IPS DF 6.9 (cell line): ENCODE measurements around the gene TMEM237.

Experiments used
- DNase-seq: peaks from one replicate; pipeline ENCODE4 v3.0.0-alpha.2; 2013; ENCODE audit warnings: low read depth, low spot score
- H3K27ac ChIP-seq: one replicate; pipeline ENCODE4 v1.5.1; 2013; ENCODE audit warnings: low read length, control low read depth
- H3K27me3 ChIP-seq: 2 replicates; pipeline ENCODE4 v1.6.1; 2013; ENCODE audit warnings: mild to moderate bottlenecking, low read length; ENCODE audit not compliant: control insufficient read depth, insufficient read depth
- H3K36me3 ChIP-seq: 2 replicates; pipeline ENCODE4 v1.6.1; 2013; ENCODE audit warnings: low read length; ENCODE audit not compliant: control insufficient read depth, insufficient read depth
- H3K4me1 ChIP-seq: 2 replicates; pipeline ENCODE4 v1.6.1; 2013; ENCODE audit warnings: low read length; ENCODE audit not compliant: control insufficient read depth, insufficient read depth
- H3K4me3 ChIP-seq: 2 replicates; pipeline ENCODE4 v1.5.1; 2013; ENCODE audit warnings: mild to moderate bottlenecking, low read length
- H3K9me3 ChIP-seq: 2 replicates; pipeline ENCODE4 v1.6.1; 2013; ENCODE audit warnings: low read length, inconsistent platforms; ENCODE audit not compliant: control insufficient read depth, insufficient read depth
- WGBS: extraction: QIAGEN DNeasy Blood & Tissue Kit; methylation state at CpG from one replicate; pipeline ENCODE4 v1.1.7; 2013; ENCODE audit warnings: mixed read lengths, missing lambda C conversion rate; ENCODE audit not compliant: insufficient read length, insufficient coverage; 5-methylcytosine and 5-hydroxymethylcytosine counted together

The TMEM237 gene

GRCh38 chr2:201664334-201664733 is 21.0 kb upstream of the TMEM237 start:
- Histone ChIP-seq H3K9me3 (no peaks in the 10 kb centered on the region), H3K36me3 (no peaks in the 10 kb centered on the region), H3K4me1 (no peaks in the 10 kb centered on the region), H3K27me3 (no peaks in the 10 kb centered on the region), H3K27ac (no peak overlapping the region), H3K4me3 (no peak overlapping the region)
- no peak for DNase-seq
- no CpG with 5 or more reads among the region's 8 CpGs for WGBS

DNA sequence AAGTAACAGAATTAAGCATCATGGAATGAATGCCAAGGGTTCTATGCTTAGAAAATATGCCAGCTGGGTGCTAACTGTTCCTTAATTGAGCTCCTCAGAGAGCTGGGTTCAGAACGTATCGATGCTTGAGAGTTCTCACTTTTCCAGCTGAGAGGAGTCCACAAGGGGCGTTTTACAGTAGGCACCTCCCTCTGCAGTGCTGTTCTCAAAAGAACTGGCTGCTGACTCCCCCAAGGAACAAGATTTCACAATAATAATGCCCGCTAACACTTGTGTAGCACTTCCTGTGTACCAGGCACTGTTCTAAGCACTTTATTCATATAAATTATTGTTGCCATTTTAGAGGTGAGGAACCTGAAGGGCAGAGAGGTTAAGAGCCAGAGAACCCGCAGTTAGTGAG is 18.1 kb upstream of the TMEM237 start:
- H3K27ac ChIP-seq, result no peak overlapping the region
- no peaks in the 10 kb centered on the region for H3K9me3 ChIP-seq
- no peaks in the 10 kb centered on the region for H3K27me3 ChIP-seq
- H3K4me3 ChIP-seq, result no peak overlapping the region
- no peaks in the 10 kb centered on the region for H3K4me1 ChIP-seq
- no peak for DNase-seq
- WGBS, result no CpG with 5 or more reads among the region's 5 CpGs
- H3K36me3 ChIP-seq, result no peaks in the 10 kb centered on the region

- Histone ChIP-seq H3K27ac (no peak overlapping the region), H3K4me3 (no peak overlapping the region), H3K4me1 (no peaks in the 10 kb centered on the region), H3K27me3 (no peaks in the 10 kb centered on the region), H3K36me3 (no peaks in the 10 kb centered on the region), H3K9me3 (no peaks in the 10 kb centered on the region)
- WGBS, result no CpG with 5 or more reads among the region's 5 CpGs
- no peak for DNase-seq
Measured at GRCh38 chr2:201660293-201660895, 17.1 kb upstream of the TMEM237 start.

DNA sequence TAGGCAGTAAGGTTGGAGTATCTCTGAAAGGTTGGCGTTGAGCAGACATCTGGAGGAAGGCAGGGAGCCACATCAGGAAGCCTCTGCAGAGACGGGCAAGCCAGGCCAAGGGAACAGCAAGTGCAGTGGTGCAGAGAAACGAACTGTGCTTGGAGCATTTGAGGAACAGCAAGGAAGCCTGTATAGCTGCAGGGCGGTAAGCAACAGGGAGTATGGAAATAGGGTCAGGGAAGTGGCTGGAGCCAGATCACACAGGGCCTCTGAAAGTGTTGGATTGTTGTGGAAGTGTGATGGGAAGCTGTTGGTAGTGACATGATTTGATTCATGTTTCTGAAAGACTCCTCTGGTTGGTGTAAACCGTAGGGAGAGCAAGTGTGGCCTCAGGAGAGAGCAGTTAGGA is 13.4 kb upstream of the TMEM237 start:
- Histone ChIP-seq H3K4me3 (no peak overlapping the region), H3K9me3 (no peaks in the 10 kb centered on the region), H3K4me1 (no peaks in the 10 kb centered on the region), H3K27ac (no peak overlapping the region), H3K36me3 (no peaks in the 10 kb centered on the region), H3K27me3 (no peaks in the 10 kb centered on the region)
- no CpG with 5 or more reads among the region's 5 CpGs for WGBS
- DNase-seq, result no peak

GRCh38 chr2:201656102-201656501 is 12.8 kb upstream of the TMEM237 start:
- WGBS, result no CpG with 5 or more reads among the region's 11 CpGs
- H3K9me3 ChIP-seq, result no peaks in the 10 kb centered on the region
- no peaks in the 10 kb centered on the region for H3K36me3 ChIP-seq
- no peak for DNase-seq
- H3K27me3 ChIP-seq, result no peaks in the 10 kb centered on the region
- no peak overlapping the region for H3K27ac ChIP-seq
- H3K4me1 ChIP-seq, result no peaks in the 10 kb centered on the region
- no peak overlapping the region for H3K4me3 ChIP-seq

DNA sequence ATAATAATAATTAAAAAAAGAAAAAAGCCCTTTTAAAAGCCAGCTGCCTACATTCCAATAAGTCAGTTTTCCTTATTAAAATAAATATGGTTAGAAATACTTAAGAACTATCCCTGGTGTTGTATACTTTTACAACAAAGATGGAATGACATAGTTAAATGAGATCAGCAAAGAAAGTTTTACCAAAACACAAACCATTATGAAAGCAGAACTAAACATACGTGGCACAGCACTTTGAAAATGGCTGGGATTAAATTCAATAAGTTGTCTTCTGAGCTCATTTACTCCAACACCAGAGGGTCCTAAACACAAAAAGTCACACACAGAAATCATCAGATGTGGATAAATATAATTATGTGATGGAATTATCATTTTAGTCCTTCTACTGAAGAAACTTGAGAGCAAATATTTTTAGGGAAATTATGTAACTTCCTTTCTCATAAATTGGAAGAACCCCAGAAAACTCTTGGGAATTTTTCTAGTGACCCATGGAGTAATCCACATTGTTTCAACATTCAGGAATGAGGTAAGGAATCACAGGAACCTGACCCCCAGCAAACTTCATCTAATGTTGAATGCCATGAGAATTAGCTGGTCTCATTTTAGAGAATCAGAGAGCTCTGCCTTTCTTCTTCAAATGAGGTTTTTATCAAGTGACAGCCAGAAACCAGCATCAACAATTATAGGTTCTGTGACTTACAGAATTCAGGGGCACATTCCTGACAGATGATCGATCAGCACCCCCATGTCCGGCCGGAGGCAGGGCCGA is 11.5 kb upstream of the TMEM237 start:
- H3K4me3 ChIP-seq, result no peak overlapping the region
- no peaks in the 10 kb centered on the region for H3K9me3 ChIP-seq
- H3K4me1 ChIP-seq, result no peaks in the 10 kb centered on the region
- no peaks in the 10 kb centered on the region for H3K27me3 ChIP-seq
- no peaks in the 10 kb centered on the region for H3K36me3 ChIP-seq
- WGBS, result no CpG with 5 or more reads among the region's 5 CpGs
- DNase-seq, result no peak
- H3K27ac ChIP-seq, result no peak overlapping the region

- Histone ChIP-seq H3K4me1 (no peaks in the 10 kb centered on the region), H3K9me3 (no peaks in the 10 kb centered on the region), H3K4me3 (no peak overlapping the region), H3K27ac (no peak overlapping the region), H3K36me3 (no peaks in the 10 kb centered on the region), H3K27me3 (no peaks in the 10 kb centered on the region)
- DNase-seq, result no peak
- no CpG with 5 or more reads among the region's 6 CpGs for WGBS
Measured at GRCh38 chr2:201653221-201653620, 9.9 kb upstream of the TMEM237 start.

- no CpG with 5 or more reads among the region's 2 CpGs for WGBS
Measured at GRCh38 chr2:201649442-201649841, 6.1 kb upstream of the TMEM237 start.

GRCh38 chr2:201647431-201647830 is 4.1 kb upstream of the TMEM237 start:
- DNase-seq, result no peak
- Histone ChIP-seq H3K4me3 (no peak overlapping the region), H3K9me3 (no peaks in the 10 kb centered on the region), H3K4me1 (no peaks in the 10 kb centered on the region), H3K27ac (no peak overlapping the region), H3K36me3 (no peaks in the 10 kb centered on the region), H3K27me3 (no peaks in the 10 kb centered on the region)
- WGBS, result no CpG with 5 or more reads among the region's 5 CpGs

More at GRCh38 chr2:201649442-201649841, 6.1 kb upstream of the TMEM237 start:
- no peak overlapping the region for H3K27ac ChIP-seq
- no peak for DNase-seq
- H3K4me1 ChIP-seq, result no peaks in the 10 kb centered on the region
- H3K9me3 ChIP-seq, result no peaks in the 10 kb centered on the region
- H3K27me3 ChIP-seq, result no peaks in the 10 kb centered on the region
- no peak overlapping the region for H3K4me3 ChIP-seq
- H3K36me3 ChIP-seq, result no peaks in the 10 kb centered on the region

- no peaks in the 10 kb centered on the region for H3K27me3 ChIP-seq
- no peaks in the 10 kb centered on the region for H3K4me1 ChIP-seq
- WGBS, result no CpG with 5 or more reads among the region's 8 CpGs
- H3K27ac ChIP-seq, result no peak overlapping the region
- no peak for DNase-seq
- no peaks in the 10 kb centered on the region for H3K9me3 ChIP-seq
- no peak overlapping the region for H3K4me3 ChIP-seq
- H3K36me3 ChIP-seq, result peaks cover 3% of the 10 kb centered on the region; the same call in 1 of the 2 replicates
Measured at GRCh38 chr2:201644001-201644400, 698 bp upstream of the TMEM237 start.
